Type B pancreatic cell (in vitro differentiated cells): ENCODE results near the gene SLCO2A1. TPM values are rescaled to one million over a fixed set of nuclear protein-coding genes. Genes with fewer than 3 reads are reported as not detected.

Experiments
- DNase-seq: peaks from one replicate; pipeline ENCODE4 v3.0.0; 2021; ENCODE audit warnings: mixed read lengths; ENCODE audit not compliant: unreplicated experiment; ENCODE audit errors: extremely low spot score
- H3K27ac Mint-ChIP-seq: 2 replicates; pipeline ENCODE4 v1.8.0; 2021; ENCODE audit warnings: mild to moderate bottlenecking, mixed read lengths
- H3K27me3 Mint-ChIP-seq: 2 replicates; pipeline ENCODE4 v1.8.0; 2021; ENCODE audit warnings: mixed read lengths
- H3K36me3 Mint-ChIP-seq: 2 replicates; pipeline ENCODE4 v1.8.0; 2021; ENCODE audit warnings: mixed read lengths
- H3K4me1 Mint-ChIP-seq: one replicate; pipeline ENCODE4 v1.8.0; 2021; ENCODE audit warnings: mixed read lengths; ENCODE audit not compliant: unreplicated experiment
- H3K4me3 Mint-ChIP-seq: 2 replicates; pipeline ENCODE4 v1.8.0; 2021; ENCODE audit warnings: mild to moderate bottlenecking, mixed read lengths
- H3K9me3 Mint-ChIP-seq: 2 replicates; pipeline ENCODE4 v1.8.0; 2021; ENCODE audit warnings: mixed read lengths
- total RNA-seq: library from RNA; stranded (reverse); gene quantifications from 2 replicates; pipeline ENCODE4 v1.2.1, GENCODE V29; 2021; ENCODE audit warnings: low replicate concordance
- TF ChIP-seq, protein P1 (sequence below): fragments of 200-600 bp; sonication (generic); conservative IDR thresholded peaks from 2 replicates; pipeline ENCODE4 v1.5.0; 2021; ENCODE audit warnings: antibody characterized with exemption, mild to moderate bottlenecking

SLCO2A1 gene
- total RNA-seq, 1 donor from 2014 or later: 3.8 TPM

GRCh38 chr3:134002306-134002705 is 27.4 kb downstream of the SLCO2A1 start:
- Mint-ChIP-seq H3K27me3 (peaks cover 40% of the 10 kb centered on the region), H3K4me3 (no peak overlapping the region), H3K4me1 (peaks cover 13% of the 10 kb centered on the region), H3K9me3 (no peaks in the 10 kb centered on the region), H3K36me3 (peaks cover 3% of the 10 kb centered on the region), H3K27ac (no peak overlapping the region)
- TF ChIP-seq, protein P1, sequence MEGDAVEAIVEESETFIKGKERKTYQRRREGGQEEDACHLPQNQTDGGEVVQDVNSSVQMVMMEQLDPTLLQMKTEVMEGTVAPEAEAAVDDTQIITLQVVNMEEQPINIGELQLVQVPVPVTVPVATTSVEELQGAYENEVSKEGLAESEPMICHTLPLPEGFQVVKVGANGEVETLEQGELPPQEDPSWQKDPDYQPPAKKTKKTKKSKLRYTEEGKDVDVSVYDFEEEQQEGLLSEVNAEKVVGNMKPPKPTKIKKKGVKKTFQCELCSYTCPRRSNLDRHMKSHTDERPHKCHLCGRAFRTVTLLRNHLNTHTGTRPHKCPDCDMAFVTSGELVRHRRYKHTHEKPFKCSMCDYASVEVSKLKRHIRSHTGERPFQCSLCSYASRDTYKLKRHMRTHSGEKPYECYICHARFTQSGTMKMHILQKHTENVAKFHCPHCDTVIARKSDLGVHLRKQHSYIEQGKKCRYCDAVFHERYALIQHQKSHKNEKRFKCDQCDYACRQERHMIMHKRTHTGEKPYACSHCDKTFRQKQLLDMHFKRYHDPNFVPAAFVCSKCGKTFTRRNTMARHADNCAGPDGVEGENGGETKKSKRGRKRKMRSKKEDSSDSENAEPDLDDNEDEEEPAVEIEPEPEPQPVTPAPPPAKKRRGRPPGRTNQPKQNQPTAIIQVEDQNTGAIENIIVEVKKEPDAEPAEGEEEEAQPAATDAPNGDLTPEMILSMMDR: no peak
- no peak for DNase-seq

GRCh38 chr3:134001251-134001650 is 28.5 kb downstream of the SLCO2A1 start:
- peaks cover 13% of the 10 kb centered on the region for H3K4me1 Mint-ChIP-seq
- no peak overlapping the region for H3K27ac Mint-ChIP-seq
- no peaks in the 10 kb centered on the region for H3K9me3 Mint-ChIP-seq
- H3K27me3 Mint-ChIP-seq: peaks cover 49% of the 10 kb centered on the region
- no peak for DNase-seq
- peaks cover under 1% of the 10 kb centered on the region for H3K36me3 Mint-ChIP-seq
- no peak overlapping the region for H3K4me3 Mint-ChIP-seq
- TF ChIP-seq, protein P1: no peak

DNA sequence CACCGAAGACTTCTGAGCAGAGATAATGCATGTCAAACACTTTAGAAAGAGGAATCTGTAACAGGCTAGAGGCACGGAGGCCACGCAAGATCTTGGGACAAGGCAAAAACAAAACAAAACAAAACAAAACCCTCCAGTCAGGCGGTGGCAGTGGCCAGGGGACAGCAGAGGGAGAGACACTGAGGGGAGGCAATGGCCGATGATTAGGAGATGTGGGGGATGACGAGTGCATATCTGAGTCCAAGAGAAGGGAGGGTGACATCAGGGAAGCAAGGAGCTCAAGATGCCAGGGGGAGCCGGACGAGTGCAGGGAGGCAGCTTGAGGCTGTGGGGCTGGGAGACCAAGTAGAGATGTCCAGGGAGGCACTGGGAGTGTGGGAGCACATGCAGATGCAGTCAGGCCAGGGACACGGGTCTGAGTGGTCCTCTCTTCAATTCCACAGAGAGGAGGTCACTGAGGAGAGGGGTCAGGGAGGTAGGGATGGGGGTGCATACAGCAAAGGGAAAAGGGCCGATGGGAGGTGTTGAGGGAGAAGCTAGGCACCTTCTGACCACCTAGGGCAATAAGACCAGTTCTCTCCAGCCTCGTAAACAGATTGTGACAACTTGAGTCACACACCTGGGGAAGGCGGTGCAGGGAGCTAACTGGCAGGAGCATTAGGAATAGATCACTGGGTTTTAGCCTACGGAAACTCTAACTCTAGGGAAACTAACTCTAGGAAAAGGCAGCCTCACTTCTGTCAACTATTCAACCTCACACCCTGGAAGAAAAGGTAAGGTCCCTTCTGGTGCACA is 29.6 kb downstream of the SLCO2A1 start:
- Mint-ChIP-seq H3K4me1 (peaks cover 13% of the 10 kb centered on the region), H3K9me3 (no peaks in the 10 kb centered on the region), H3K4me3 (no peak overlapping the region), H3K36me3 (no peaks in the 10 kb centered on the region), H3K27ac (no peak overlapping the region), H3K27me3 (peaks cover 52% of the 10 kb centered on the region)
- no peak for DNase-seq
- TF ChIP-seq, protein P1: no peak

DNA sequence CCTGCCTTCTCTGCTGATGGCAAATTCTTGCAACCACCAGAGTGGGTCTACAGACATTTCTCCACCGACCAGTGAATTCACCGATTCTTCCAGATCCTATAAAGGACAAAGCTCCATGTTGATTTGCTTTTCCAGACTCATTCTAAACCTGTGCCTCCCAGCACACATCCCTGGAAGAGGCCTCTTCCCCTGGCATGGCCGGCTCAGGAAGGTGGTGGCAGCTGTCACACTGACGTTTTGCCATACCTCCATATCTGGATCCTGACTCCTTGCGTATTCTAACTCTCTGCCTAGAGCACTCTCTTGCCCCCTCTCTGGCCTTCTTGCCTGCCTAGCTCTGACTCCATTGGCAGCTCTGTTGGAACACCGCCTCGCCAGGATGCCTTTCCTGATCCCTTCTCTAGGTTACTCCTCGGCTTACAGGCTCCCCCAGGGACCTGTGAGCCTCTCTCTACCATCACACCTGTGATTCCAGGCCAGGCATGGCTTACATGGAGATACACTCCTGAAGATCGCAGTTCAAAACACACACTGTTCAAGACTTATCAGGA is 31.0 kb downstream of the SLCO2A1 start:
- Mint-ChIP-seq H3K27ac (no peak overlapping the region), H3K36me3 (no peaks in the 10 kb centered on the region), H3K27me3 (peaks cover 60% of the 10 kb centered on the region), H3K9me3 (no peaks in the 10 kb centered on the region), H3K4me3 (no peak overlapping the region), H3K4me1 (peaks cover 13% of the 10 kb centered on the region)
- TF ChIP-seq, protein P1: no peak
- no peak for DNase-seq

DNA sequence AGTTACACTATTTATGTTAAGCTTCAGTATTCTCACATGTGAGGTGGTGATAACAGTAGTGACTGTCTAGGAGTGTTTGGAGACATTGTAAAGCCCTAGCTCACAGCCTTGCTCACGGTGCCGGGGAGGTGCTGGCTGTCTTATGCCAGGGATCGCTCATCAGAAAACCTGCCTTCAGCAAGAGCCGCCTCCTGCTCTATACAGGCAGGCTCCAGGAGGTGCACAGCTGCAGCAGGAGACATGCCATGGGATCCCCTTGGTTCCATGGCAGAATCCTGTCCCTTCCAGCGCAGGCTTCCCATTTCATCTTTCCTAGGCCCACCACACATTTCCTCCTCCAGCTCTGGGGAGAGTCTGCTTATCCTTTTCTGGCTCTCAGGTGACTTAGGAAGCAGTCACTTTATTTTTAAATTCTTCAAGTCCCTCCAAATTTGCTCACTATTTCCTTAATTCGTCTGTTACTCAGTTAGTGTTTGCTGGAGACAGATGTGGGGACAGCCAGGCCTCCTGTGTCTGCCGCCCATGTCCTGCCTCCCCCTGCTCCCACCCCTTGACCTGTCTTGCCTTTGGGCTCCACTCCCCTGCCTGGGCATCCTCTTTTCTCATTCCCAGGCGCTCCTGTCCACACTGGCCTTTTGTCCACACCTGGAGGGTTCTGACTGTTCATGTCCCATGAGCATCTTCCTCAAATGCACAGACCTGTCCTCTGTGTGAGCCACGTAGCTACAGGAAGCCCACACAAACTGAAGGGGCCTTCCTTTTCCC is 31.7 kb downstream of the SLCO2A1 start:
- Mint-ChIP-seq H3K27ac (no peak overlapping the region), H3K4me3 (no peak overlapping the region), H3K36me3 (no peaks in the 10 kb centered on the region), H3K9me3 (no peaks in the 10 kb centered on the region), H3K4me1 (peaks cover 16% of the 10 kb centered on the region), H3K27me3 (peaks cover 62% of the 10 kb centered on the region)
- TF ChIP-seq, protein P1: no peak
- DNase-seq: no peak
